Stomach smooth muscle (tissue), 2 donors: Measurements from ENCODE around the gene FAM118B.
"Not testable (repeated sequence)": the region's sequence is repeated elsewhere in the genome, so short reads cannot be mapped to it uniquely, and the experiment has no call there.

Source experiments
- H3K27ac ChIP-seq: one replicate; pipeline ENCODE4 v1.7.0; 2013; ENCODE audit warnings: mild to moderate bottlenecking, low read length, inconsistent platforms
- H3K27me3 ChIP-seq, 2 donors: one replicate each; pipeline ENCODE4 v1.7.0; 2013; ENCODE audit warnings: low read length in 2 of 2; ENCODE audit not compliant: insufficient read depth in 2 of 2, control insufficient read depth in 1 of 2
- H3K36me3 ChIP-seq, 2 donors: one replicate each; pipeline ENCODE4 v1.7.0; 2013; ENCODE audit warnings: low read length in 2 of 2; ENCODE audit not compliant: control insufficient read depth in 2 of 2, insufficient read depth in 2 of 2
- H3K4me1 ChIP-seq: one replicate; pipeline ENCODE4 v1.7.0; 2013; ENCODE audit warnings: low read length; ENCODE audit not compliant: control insufficient read depth, insufficient read depth
- H3K4me3 ChIP-seq, 2 donors: one replicate each; pipeline ENCODE4 v1.7.0; 2013; ENCODE audit warnings: low read length in 2 of 2
- H3K9ac ChIP-seq, 2 donors: one replicate each; pipeline ENCODE4 v1.7.0; 2013; ENCODE audit warnings: low read length in 2 of 2, mild to moderate bottlenecking in 1 of 2
- H3K9me3 ChIP-seq, 2 donors: one replicate each; pipeline ENCODE4 v1.7.0; 2013; ENCODE audit warnings: low read length in 2 of 2; ENCODE audit not compliant: control insufficient read depth in 2 of 2
- donor health status: healthy.
- donor health status: Pancreatic carcinoma.

FAM118B gene

GRCh38 chr11:126253265-126253664, 41.7 kb downstream of the FAM118B start:
- no peaks in the 10 kb centered on the region for H3K27me3 ChIP-seq
- H3K9ac ChIP-seq, result no peak overlapping the region
- H3K4me1 ChIP-seq, result no peaks in the 10 kb centered on the region
- no peak overlapping the region for H3K4me3 ChIP-seq
- peaks cover 21 to 27% of the 10 kb centered on the region in 2 donors for H3K36me3 ChIP-seq
- no peaks in the 10 kb centered on the region for H3K9me3 ChIP-seq
- H3K27ac ChIP-seq, result no peak overlapping the region

- peaks cover 19 to 27% of the 10 kb centered on the region in 2 donors for H3K36me3 ChIP-seq
- no peaks in the 10 kb centered on the region for H3K27me3 ChIP-seq
- H3K4me1 ChIP-seq, result no peaks in the 10 kb centered on the region
- no peak overlapping the region for H3K4me3 ChIP-seq
- H3K27ac ChIP-seq, result no peak overlapping the region
- no peaks in the 10 kb centered on the region for H3K9me3 ChIP-seq
- no peak overlapping the region for H3K9ac ChIP-seq
Measured at GRCh38 chr11:126254819-126255218, 43.2 kb downstream of the FAM118B start.

GRCh38 chr11:126255507-126255906, 43.9 kb downstream of the FAM118B start:
- not testable (repeated sequence) for H3K4me3 ChIP-seq
- peaks cover 18 to 27% of the 10 kb centered on the region in 2 donors for H3K36me3 ChIP-seq

GRCh38 chr11:126256216-126256615, 44.6 kb downstream of the FAM118B start:
- H3K36me3 ChIP-seq, result peaks cover 17 to 22% of the 10 kb centered on the region in 2 donors
- H3K9ac ChIP-seq, result no peak overlapping the region
- H3K4me1 ChIP-seq, result no peaks in the 10 kb centered on the region
- H3K4me3 ChIP-seq, result no peak overlapping the region
- no peak overlapping the region for H3K27ac ChIP-seq
- H3K9me3 ChIP-seq, result no peaks in the 10 kb centered on the region
- H3K27me3 ChIP-seq, result no peaks in the 10 kb centered on the region

More at GRCh38 chr11:126255507-126255906, 43.9 kb downstream of the FAM118B start:
- H3K4me1 ChIP-seq, H3K9me3 ChIP-seq, H3K9ac ChIP-seq, H3K27me3 ChIP-seq, H3K27ac ChIP-seq: not testable (repeated sequence)

- H3K27me3 ChIP-seq, result no peaks in the 10 kb centered on the region
- H3K4me1 ChIP-seq, result no peaks in the 10 kb centered on the region
- peaks cover 20 to 22% of the 10 kb centered on the region in 2 donors for H3K36me3 ChIP-seq
- no peak overlapping the region for H3K4me3 ChIP-seq
- H3K9me3 ChIP-seq, result no peaks in the 10 kb centered on the region
- H3K9ac ChIP-seq, result no peak overlapping the region
- no peak overlapping the region for H3K27ac ChIP-seq
Measured at GRCh38 chr11:126257144-126257543, 45.6 kb downstream of the FAM118B start.

- Histone ChIP-seq H3K4me1 (no peaks in the 10 kb centered on the region), H3K27ac (no peak overlapping the region), H3K9ac (no peak overlapping the region), H3K4me3 (no peak overlapping the region), H3K9me3 (no peaks in the 10 kb centered on the region), H3K36me3 (peaks cover 26% of the 10 kb centered on the region in 2 donors), H3K27me3 (no peaks in the 10 kb centered on the region)
Measured at GRCh38 chr11:126257764-126258163, 46.2 kb downstream of the FAM118B start.

GRCh38 chr11:126262216-126262615, 50.6 kb downstream of the FAM118B start:
- Histone ChIP-seq H3K9me3 (no peaks in the 10 kb centered on the region), H3K4me3 (no peak overlapping the region), H3K36me3 (peaks cover 52 to 57% of the 10 kb centered on the region in 2 donors), H3K27me3 (no peaks in the 10 kb centered on the region), H3K9ac (no peak overlapping the region), H3K4me1 (no peaks in the 10 kb centered on the region), H3K27ac (no peak overlapping the region)

- H3K36me3 ChIP-seq, result peaks cover 48 to 54% of the 10 kb centered on the region in 2 donors
- no peaks in the 10 kb centered on the region for H3K27me3 ChIP-seq
Measured at GRCh38 chr11:126263489-126263888, 51.9 kb downstream of the FAM118B start.

GRCh38 chr11:126265811-126266210, 54.2 kb downstream of the FAM118B start:
- Histone ChIP-seq H3K9me3 (no peaks in the 10 kb centered on the region), H3K27ac (no peak overlapping the region), H3K9ac (no peak overlapping the region), H3K27me3 (no peaks in the 10 kb centered on the region), H3K4me1 (peaks cover 13% of the 10 kb centered on the region), H3K4me3 (no peak overlapping the region), H3K36me3 (peaks cover 48 to 54% of the 10 kb centered on the region in 2 donors)

More at GRCh38 chr11:126263489-126263888, 51.9 kb downstream of the FAM118B start:
- no peaks in the 10 kb centered on the region for H3K9me3 ChIP-seq
- H3K27ac ChIP-seq, result no peak overlapping the region
- peaks cover 7% of the 10 kb centered on the region for H3K4me1 ChIP-seq
- no peak overlapping the region for H3K9ac ChIP-seq
- H3K4me3 ChIP-seq, result no peak overlapping the region

- H3K27ac ChIP-seq, result peak overlapping the region; percentile 55
Measured at GRCh38 chr11:126267650-126268049, 56.1 kb downstream of the FAM118B start.

GRCh38 chr11:126268361-126268707, 56.8 kb downstream of the FAM118B start:
- Histone ChIP-seq H3K27ac (peak overlapping the region; percentile 55), H3K36me3 (peaks cover 39 to 44% of the 10 kb centered on the region in 2 donors), H3K9ac (peak overlapping the region; percentile 91 to 96), H3K4me1 (peaks cover 13% of the 10 kb centered on the region), H3K4me3 (peak overlapping the region; percentile 91 to 99), H3K9me3 (no peaks in the 10 kb centered on the region), H3K27me3 (no peaks in the 10 kb centered on the region)

More at GRCh38 chr11:126267650-126268049, 56.1 kb downstream of the FAM118B start:
- Histone ChIP-seq H3K9me3 (no peaks in the 10 kb centered on the region), H3K4me3 (peak overlapping the region; percentile 91 to 99), H3K27me3 (no peaks in the 10 kb centered on the region), H3K36me3 (peaks cover 41 to 45% of the 10 kb centered on the region in 2 donors), H3K4me1 (peaks cover 13% of the 10 kb centered on the region), H3K9ac (peak overlapping the region; percentile 91 to 96)
